Limb (tissue), 2 donors: ENCODE data around the gene EIF6.
"Not testable (repeated sequence)": the region's sequence is repeated elsewhere in the genome, so short reads cannot be mapped to it uniquely, and the experiment has no call there.

Experiments
- DNase-seq, 2 donors: peaks; one replicate each; pipeline ENCODE4 v3.0.0-alpha.2; 2016; ENCODE audit errors: extremely low spot score in 2 of 2

Gene EIF6

DNA sequence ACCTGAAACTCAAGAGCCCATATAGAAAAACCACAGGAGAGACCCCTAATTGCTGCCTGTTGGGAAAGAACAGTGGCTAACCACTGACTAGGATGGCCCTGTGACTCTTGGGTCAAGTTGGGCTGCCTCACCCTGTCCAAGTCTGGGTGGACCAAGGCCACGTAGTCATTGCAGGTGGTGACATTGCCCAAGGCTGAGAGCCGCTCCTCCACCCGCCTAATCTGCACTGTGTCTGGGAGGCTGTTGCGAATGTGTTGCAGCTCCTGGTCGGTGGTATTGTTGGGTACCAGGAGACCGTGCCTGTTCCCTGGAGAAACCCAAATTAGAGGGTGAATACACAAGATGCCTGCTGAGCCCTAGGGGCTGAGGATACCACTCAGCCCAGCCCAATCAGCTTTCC is 4.0 kb downstream of the EIF6 start:
- no peak for DNase-seq

DNA sequence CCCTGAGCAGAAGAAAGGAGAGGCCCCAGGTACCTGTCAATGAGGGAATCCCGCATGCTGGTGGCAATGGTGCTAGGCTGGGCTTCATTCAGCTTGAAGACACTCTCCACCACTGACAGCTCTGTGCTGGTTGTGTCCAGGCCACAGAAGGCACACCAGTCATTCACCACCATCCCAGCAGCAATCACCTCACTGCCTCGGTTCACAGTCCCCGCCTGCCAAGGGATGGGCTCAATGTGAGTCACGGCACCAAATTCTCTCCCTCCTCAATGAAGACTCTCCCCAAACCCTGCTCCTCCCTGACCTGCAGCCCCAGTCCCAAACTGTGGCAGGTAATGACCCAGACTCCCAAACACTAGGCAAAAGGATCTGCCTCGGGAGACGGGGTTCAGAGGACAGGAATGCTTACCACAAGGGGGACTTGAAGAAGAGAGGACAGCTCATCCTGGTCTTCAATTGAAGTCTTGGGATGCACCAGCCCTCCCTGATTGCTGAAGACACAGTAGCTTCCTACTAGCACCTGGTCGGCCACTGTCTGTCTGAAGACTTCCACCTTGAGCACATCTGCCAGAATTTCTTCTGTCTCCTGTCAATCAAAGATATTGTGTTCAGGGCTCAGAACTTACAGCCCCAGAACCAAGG is 4.9 kb downstream of the EIF6 start:
- no peak for DNase-seq

DNA sequence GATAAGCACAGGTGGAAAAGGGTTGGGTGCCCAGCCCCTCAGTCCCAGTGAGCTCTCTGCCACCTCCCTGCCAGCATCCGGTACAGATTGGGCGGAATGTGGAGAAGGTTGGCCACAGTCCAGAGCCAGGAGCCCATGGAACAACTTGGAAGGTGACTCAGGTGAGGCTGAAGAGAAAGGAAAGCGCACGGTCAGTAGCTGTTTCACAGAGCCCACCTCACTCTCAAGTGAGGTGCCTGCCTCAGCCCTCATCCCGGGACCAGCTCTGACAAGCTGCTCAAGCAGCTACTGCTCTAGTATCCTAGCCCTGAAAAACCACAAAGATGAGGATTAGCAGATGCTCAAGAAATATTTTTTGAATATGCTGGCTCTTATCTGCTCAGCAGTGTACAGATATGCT is 5.5 kb downstream of the EIF6 start:
- DNase-seq: no peak

DNA sequence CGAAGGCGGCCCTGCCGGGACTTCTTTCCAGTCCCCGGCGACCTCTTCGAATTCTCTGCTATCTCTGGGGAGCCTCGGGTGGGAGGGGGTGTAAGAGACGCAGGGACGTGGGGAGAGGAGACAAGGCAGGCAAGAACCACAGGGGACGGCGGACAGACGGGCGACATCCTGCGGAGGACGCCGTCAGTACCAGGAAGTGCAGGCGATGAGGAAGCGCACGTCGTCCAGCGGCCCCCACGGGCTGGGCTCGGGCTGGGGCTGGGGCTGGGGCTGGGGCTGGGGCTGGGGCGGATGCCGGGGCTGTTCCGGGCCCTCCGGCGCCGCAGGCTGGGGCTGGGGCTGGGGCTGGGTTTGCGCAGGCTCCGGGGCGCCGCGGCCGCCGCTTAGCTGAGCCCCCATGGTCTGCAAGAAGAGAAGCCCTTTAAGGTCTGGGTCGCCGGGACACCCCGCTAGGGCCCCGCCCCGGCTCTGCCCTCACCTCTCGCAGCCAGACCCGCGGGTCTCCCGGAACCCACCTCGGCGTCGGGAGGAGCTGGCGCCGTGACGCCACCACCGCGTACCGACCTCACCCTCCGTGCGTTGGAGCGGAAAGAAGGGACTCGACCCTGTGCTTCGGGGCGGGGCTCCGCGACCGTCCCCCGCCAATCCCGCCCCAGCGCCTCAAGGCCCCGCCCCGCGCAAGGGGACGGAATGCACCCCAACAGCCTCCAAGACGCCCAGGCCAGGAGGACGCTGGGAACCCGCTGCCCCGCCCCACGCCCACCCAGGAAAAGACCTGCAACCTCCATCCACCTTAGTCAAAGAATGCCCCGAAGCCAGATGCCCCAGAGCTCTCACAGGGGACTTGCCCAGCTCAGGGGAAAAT is 6.8 kb downstream of the EIF6 start, which contains the start of gene MMP24OS:
Gene MMP24OS (minus strand): TSS at position 592 of the 865 bp plus-strand sequence. CDS start 193 bp downstream, at position 399.
- peak; percentile 86 to 87 for DNase-seq

DNA sequence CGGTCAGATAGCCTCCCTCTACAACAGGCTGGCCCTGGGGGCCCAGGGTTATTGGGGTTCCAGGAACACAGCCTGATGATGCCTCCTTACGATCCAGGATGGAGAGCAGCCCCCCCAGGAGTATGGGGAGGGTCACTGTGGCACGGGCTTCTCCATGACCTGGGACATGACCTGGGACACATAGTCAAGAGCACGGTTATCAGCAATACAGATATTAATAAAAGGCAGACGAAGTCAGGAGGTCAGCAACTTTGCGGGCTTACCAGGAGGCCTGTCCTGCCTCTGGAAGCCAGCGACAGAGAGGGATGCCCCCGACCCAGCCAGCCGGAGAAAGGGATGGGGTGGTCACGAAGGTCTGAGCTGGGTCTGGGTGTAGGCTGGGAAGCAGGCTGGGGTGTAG is 7.4 kb downstream of the EIF6 start:
- DNase-seq: no peak

DNA sequence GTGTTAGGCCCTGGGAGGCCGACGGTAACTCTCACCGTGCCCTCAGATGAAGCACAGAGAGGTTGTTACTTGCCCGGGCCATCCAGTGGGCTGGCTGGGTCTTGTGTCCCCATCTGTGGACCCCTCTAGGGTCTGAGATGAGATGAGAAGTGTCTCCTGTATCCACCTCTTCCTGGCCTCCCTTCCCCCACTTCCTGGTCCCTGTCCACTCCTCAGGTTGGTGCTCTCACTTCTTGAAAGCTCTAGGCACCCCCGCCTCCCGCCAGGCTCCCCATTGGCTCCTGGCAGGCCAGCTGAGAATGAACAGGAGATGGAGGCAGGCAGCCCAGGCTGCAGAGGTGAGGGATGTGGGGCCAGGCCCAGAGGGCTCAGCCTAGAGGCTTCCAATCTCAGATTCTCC is 8.2 kb downstream of the EIF6 start:
- no peak for DNase-seq

DNA sequence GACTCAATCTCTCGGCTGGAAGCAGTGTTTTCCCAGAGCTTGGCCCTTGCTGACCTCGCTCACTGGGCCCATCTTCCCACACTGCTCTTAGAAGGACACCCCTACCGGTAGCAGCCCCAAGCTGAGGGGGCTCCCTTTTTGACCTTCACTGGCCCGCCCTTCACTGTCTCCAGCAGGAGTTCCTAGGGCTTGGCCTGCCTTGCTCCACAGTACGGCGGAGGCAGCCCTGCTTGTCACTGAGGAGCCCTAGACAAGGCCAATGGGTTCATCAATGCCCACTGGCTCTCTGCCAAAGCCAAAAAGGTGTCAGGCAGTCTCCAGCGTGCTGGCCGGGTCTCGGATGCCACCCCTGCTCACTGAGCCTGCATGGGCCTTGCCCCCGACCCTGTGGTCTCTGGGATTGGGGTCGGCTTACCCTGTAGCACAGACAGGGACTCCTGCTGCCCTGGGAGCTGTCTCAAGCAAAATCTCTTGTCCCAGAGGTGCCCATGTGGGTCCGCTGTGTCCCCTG is 8.8 kb downstream of the EIF6 start:
- no peak for DNase-seq

DNA sequence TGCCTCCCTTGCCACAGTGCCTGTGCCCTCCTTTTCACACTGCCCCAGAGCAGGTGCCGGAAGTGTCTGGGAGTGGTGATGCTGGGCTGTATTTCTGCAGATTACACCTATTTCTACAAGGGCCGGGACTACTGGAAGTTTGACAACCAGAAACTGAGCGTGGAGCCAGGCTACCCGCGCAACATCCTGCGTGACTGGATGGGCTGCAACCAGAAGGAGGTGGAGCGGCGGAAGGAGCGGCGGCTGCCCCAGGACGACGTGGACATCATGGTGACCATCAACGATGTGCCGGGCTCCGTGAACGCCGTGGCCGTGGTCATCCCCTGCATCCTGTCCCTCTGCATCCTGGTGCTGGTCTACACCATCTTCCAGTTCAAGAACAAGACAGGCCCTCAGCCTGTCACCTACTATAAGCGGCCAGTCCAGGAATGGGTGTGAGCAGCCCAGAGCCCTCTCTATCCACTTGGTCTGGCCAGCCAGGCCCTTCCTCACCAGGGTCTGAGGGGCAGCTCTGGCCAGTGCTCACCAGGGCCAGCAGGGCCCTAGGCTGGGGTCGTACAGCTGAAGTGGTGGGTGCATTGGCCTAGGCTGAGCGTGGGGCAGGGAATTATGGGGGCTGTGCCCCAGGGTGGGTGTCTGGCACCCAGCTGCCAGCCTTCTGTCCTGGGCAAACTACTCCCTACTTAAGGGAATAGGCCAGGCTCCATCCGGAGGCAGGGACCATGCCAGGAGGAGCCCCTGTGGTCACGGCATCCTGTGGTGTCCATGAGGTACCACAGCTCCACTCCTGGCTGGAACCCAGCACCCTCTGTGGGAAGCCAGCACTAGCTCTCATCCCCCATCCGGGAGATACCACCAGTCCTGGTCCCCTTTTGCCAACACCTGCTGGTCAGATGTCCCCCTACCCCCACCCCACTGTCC is 10.1 kb downstream of the EIF6 start:
- no peak for DNase-seq

DNA sequence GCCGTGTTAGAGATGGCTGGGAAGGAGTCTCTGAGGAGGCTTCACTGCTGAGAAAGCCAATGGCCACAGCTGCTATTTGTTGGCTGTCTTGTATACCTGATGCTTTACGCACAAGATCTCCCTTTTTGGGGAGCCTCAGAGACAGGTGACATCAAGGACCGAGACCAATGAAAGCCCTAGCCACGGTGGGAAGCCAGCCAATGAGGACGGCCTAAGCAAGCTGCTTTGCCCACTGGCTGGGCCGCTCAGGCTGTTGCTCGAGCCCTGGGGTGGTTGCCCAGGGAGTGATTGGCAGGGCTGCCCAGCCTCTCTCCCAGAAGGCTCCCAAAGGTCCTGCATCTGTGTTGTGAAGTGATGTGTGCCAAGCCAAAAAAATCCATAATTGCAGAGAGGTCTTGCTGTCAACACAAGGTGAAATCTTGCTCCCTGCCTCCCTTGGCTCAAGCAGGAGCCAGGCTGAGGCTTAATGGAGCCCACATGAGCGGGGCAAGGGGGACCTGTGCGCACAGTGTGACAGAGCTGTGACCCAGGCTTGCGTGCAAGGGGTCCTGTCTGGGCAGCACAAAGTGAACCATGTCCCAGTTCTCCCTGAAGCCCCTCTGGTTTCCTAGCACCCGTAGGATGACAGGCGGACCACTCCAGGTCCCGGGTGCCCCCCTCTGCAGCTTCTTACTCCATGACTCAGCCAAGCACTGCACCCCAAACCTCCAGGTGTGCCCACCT is 11.0 kb downstream of the EIF6 start:
- no peak for DNase-seq

DNA sequence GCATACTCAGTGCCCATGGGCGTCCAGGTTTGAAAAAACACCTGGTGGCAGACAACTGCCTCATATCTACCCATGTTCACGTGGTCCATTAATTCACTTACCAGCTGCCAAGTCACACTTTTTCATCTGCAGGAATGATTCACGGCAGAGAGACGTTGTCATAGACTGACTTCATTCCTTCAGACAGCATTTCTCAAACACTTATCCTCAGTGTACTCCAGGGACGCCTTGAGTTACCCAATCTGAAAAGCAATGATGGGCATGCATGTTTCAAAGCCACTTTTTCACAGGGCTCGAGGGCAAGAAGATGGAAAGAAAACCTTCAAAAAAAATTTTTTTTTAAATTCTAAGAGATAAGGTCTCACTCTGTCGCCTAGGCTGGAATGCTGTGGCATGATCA is 12.7 kb downstream of the EIF6 start:
- no peak for DNase-seq

DNA sequence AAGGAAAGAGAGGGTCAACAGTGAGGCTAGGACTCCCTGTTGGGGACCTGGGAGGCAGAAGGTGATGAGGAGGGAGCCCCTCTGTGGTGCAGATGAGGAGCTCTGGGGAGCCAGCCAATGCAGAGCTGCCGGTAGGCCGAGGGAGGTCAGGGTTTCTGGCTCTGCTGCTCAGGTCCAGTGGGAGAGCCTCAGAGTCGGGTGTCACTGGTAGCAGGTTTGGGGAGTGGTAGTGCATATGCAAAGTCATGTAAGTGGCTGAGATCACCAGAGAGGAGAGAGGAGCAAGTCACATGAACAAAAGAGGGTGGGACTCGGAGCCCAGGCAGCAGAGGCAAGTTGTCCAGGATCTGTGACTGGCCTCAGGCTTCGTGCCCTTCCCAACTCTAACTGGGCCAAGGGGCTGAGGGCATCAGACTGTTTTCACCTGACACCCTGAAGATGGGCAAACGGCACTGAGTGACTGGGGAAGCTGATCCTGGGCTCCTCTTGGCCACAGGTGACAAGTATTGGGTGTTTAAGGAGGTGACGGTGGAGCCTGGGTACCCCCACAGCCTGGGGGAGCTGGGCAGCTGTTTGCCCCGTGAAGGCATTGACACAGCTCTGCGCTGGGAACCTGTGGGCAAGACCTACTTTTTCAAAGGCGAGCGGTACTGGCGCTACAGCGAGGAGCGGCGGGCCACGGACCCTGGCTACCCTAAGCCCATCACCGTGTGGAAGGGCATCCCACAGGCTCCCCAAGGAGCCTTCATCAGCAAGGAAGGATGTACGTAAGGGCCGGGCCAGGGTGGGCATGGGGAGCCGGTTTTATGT is 13.3 kb downstream of the EIF6 start:
- no peak for DNase-seq

DNA sequence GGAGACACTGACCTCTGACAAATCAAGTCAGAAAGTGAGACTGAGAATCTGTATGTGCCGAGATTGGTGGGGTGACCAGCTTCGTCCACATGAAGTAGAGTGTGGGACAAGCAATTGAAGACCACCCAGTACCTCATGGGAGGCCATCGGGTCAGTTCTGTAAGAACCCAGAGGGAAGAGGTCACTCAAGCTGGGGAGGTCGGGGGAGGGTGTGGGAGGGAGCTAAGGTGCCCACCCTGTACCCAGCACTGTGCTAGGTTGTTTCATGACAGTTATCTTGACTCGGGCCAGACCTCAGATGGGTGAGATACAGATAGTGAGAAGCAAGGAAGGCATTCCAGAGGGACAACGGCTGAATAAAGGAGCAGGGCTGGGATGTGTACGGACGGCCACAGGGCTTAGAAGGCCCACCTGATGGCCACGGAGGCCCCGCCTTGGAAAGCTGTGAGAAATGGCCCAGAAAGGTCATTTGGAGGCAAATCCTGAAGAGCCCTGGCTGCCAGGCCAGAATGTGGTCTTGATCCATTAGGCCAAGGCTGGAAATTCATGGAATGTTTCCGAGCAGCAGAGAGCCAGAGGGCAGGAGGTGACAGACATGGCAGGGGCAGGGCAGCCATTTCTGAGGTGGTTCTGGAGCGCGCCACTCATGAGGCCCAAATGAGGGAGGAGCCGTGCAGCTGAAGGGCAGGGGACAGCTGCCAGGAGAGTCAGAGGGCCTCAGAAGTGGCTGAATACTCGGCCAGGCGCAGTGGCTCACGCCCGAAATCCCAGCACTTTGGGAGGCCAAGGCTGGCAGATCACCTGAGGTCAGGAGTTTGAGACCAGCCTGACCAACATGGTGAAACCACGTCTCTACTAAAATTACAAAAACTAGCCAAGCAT is 14.3 kb downstream of the EIF6 start:
- no peak for DNase-seq

DNA sequence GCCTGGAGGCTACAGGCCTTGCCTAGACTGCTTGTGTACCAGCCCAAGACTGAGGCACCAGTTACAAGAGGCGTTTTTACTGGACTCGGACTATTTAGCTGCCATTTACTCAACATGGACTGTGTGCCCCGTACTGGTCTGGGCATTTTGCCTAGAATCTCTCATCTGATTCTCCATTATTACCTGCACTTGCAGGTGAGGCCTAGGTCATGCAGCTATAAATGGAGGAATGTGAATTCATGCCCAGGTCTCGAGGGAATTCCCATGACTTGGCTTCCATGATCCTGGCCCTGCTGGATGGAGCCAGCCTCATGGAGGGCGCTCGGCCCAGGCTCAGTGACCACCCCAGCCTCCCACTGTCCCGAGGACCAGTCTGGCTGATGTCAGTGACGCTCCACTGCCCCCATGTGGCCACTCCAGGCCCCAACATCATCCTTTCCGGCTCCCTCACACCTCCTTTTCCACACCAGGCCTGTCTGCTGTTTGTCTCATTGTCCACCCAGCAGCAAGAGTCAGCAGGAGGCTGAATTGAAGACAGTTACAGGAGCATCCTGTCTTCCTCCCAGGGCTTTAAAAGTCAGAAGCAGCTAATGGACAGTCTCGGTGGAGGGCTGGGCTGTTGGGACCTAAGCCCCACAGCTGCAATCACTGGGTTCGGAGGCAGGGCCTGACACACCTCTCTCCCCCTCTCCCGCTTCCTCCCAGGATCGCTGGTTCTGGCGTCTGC is 15.4 kb downstream of the EIF6 start:
- peak; percentile 10 to 77 for DNase-seq

DNA sequence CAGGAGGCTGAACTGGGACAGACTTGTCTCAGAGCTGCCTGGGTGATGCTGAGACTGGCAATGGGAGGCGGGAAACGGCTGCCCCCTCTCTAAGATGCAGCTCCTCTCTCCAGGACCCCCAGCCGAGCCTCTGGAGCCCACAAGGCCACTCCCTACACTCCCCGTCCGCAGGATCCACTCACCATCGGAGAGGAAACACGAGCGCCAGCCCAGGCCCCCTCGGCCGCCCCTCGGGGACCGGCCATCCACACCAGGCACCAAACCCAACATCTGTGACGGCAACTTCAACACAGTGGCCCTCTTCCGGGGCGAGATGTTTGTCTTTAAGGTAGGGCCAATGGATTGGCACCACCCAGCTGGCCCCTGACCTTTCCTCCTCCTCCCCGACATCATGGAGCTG is 17.5 kb downstream of the EIF6 start:
- DNase-seq: no peak

DNA sequence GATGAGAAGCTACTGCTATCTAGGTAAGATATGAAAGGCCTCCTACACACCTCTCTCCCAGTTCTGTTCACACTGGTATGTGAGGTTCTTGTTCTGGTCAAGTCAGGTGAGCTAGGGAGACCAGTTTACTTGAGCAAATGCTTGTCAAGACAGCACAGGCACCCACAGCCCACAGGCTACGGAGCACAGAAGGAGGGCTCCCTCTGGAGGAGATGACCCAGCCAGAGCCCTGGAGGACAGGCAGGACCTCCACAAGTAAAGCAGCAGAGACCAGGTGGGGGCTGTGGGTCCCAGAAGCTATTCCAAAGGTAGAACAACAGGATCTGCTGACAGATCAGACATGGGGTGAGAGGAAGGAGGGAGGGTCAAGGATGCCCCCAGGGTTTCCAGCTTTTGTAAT is 19.8 kb downstream of the EIF6 start:
- DNase-seq: no peak

DNA sequence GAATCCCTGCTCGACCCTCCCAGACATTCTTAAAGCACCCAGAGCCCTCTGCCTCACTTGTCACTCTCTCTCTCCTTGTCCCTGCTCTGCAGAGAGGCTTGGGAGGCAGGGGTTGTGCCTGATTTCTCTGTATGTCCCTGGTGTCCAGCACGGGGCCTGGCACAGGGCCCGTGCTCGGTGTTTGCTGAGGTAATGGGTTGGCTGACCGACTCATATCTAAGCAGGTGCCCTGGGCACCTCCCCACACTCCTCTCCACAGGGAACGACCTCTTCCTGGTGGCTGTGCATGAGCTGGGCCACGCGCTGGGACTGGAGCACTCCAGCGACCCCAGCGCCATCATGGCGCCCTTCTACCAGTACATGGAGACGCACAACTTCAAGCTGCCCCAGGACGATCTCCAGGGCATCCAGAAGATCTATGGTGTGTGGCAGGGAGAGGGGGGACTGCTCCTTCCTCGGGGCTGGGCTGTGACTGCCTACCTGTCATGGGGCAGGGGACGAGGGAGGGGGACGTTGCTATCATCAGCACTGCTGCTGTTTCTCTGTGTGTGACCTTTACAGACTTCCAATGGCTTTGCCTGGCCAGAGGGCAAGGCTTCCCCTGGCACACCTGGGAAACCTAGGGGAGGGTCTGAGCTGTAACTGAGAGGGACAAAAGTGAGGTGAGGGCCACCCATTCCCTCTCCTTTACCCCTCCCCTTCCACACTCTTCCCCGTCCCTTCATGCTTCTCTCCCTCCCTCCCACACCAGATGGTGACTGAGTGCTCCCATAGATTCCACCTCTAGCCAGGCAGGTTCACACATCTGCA is 20.8 kb downstream of the EIF6 start:
- DNase-seq: no peak

DNA sequence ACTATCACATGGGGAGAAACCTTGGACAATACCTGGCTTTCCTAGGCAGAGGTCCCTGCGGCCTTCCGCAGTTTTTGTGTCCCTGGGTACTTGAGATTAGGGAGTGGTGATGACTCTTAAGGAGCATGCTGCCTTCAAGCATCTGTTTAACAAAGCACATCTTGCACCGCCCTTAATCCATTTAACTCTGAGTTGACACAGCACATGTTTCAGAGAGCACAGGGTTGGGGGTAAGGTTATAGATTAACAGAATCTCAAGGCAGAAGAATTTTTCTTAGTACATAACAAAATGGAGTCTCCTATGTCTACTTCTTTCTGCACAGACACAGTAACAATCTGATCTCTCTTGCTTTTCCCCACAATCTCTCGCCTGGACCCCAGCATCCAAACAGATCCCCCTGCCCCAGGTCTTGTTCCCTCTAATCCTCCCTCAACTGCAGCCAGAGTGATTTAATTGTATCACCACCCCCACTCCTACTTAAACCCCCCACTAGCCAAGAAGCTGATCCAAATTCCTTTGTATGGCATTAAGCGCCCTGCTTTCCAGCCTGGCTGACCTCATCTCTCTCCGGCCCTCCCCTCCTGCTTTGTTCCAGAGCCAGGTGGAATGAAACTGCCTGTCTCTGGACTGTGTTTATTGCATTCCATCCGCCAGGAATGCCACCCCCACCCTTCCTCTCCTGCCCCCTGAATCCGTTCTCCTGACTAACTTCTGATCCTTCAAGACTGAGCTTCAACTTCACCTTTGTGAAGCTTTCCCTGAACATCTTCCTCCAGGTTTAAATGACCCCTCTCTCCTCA is 21.6 kb downstream of the EIF6 start:
- not testable (repeated sequence) for DNase-seq
